Measurements from ENCODE around the gene RUSF1.

Gene RUSF1

GRCh38 chr16:31471241-31471874, 36.8 kb downstream of the RUSF1 start:
- no peak for DNase-seq (ENCODE audit: low read depth)

DNA sequence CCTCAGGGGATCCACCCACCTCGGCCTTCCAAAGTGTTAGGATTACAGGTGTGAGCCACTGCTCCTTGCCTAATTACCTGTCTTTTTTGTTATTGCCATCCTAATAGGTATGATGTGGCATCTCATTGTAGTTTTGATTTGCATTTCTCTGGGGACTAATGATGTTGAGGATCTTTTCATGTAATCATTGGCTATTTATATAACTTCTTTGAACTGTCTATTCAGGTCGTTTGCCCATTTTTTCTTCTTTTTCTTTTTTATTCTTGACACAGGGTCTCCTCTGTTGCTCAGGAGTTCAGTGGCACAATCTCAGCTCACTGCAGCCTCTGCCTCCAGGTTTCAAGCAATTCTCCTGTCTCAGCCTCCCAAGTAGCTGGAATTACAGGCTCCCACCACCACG, 37.6 kb downstream of the RUSF1 start:
- DNase-seq (ENCODE audit: low read depth), result no peak

- no peak for DNase-seq (ENCODE audit: low read depth)
Measured at GRCh38 chr16:31467858-31468257, 40.3 kb downstream of the RUSF1 start.

GRCh38 chr16:31467151-31467773, 40.9 kb downstream of the RUSF1 start:
- DNase-seq (ENCODE audit: low read depth), result no peak

- DNase-seq (ENCODE audit: low read depth), result no peak
Measured at GRCh38 chr16:31466381-31466841, 41.8 kb downstream of the RUSF1 start.

DNA sequence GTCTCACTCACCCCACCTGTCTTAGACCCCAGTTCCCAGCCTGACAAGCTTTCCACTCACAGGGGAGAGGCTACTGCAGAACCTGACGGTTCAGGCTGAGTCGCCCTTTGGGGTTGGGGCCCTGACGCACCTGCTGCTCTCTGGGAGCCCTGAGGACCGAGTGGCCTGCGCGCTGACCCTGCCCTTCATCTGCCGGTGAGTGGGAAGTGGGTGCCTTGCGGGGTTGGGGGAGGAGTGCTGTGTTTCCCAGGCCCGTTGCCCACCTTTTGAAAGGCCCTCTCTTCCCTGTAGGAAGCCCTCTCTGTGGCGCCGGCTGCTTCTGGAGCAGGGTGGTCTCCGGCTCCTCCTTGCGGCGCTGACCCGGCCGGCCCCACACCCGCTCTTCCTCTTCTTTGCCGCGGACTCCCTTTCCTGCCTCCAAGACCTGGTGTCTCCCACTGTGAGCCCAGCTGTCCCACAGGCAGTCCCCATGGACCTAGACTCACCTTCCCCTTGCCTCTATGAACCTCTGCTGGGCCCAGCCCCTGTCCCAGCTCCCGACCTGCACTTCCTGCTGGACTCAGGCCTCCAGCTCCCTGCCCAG, 42.3 kb downstream of the RUSF1 start:
- no peak for DNase-seq (ENCODE audit: low read depth)

- DNase-seq (ENCODE audit: low read depth), result no peak
Measured at GRCh38 chr16:31464781-31465260, 43.4 kb downstream of the RUSF1 start.

GRCh38 chr16:31464348-31464769, 43.8 kb downstream of the RUSF1 start:
- no peak for DNase-seq (ENCODE audit: low read depth)

- no peak for DNase-seq (ENCODE audit: low read depth)
Measured at GRCh38 chr16:31461921-31462804, 46.0 kb downstream of the RUSF1 start.

DNA sequence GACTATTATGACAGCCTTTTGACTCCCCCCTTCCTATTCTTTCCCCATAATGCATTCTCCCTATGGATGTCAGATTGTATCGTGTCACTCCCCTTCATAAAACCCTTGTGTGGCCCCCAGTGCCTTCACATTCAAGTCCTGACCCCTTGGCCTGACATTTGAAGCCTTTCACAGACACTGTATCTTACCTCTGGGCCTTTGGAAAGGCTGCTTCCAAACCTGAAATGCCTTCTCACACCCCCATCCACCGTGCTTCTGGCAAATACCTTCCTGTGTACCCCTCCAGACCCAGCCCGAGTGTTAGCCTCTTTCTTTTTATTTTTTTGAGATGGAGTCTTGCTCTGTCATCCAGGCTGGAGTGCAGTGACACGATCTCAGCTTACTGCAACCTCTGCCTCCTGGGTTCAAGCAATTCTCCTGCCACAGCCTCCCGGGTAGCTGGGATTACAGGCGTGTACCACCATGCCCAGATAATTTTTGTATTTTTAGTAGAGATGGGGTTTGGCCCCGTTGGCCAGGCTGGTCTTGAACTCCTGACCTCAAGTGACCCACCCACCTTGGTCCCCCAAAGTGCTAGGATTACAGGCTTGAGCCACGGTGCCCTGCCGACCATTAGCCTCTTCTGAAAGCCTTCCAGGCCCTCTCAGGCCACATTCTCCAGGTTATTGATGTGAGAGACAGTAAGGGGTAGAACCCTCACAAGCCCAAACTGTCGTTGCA, 46.8 kb downstream of the RUSF1 start:
- DNase-seq (ENCODE audit: low read depth), result no peak

- DNase-seq (ENCODE audit: low read depth), result no peak
Measured at GRCh38 chr16:31460582-31461002, 47.6 kb downstream of the RUSF1 start.

DNA sequence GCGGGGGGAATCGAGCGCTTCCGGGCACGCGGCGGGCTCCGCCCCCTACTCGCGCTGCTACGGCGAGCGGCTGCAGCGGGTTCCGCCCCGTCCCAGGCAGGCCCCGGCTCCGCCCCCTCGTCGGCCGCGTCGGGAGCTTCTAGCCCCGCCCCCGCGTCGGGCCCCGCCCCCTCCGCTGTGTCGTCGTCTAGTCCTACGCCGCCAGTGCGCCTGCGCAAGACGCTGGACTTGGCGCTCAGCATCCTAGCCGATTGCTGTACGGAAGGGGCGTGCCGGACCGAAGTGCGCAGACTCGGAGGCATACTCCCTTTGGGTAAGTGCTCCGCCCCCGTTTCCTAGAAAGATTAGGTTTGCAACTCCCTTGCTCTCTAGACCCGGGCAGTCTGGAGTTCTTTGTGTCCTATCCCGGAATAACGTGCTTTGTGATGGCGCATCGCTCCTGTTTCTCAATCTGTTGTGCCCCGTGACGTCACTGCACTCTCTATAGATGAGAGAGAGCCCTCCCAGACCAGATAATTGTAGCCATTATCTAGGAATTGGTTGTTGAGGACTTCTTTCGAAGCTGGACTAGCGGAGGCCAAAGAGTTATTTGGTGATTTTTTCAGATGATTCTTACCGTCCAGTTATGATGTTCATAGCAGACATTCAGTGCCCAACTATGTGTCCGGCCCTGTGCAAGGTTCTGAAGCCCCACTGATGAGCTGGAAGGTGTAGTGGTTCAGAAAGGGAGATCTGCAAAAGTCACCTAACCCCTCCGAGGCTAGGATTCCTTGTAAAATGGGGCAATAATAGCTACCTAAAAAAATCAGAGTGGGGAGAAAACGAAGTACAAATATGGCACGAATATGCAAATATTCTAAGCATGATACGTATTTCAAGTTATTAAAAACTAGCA, 48.3 kb downstream of the RUSF1 start:
- DNase-seq (ENCODE audit: low read depth), result peak; percentile 100

DNA sequence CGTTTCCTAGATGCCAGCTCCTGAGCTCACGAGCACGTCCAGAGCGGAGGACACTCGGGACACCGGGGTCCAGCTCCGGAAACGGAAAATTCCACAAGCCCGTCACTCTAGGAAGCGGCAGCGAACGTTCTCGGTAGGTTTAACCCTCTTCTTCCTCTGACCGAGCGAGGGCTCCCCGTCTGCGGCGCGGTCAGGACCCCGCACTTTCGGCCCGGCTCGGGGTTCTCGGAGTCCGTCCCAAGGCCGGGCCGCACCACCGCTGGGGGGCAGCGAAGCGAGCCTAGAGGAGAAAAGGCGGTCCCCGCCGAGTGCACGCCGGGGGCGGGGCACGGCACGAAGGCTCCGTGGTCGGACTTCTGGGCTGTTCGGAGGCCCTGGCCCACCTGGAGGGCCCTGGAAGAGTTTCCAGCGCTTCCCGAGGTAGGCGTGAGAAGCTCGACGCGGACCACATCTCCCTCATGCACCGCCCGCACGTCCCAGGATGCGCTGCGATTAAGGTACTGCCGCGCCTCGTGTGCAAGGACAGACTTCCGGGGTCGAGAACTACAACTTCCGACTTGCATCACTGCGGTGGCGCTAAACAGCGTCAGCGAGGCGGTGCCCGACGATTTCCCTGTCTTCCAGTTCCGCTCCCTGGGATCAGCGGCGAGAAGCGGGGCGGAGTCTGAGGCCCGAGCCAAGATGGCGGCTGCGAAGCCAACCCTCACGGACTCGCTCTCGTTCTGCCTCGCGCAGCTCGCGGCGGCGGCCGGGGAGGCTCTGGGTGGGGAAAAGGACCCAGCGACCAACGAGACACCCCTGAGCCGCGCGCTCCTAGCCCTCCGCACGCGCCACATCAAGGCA, 49.1 kb downstream of the RUSF1 start, which contains the start of gene ARMC5:
Gene ARMC5, plus strand, starts transcription at position 658 of the 843 bp plus-strand sequence. Its CDS starts 24 bp downstream, at position 682.
- DNase-seq (ENCODE audit: low read depth), result peak; percentile 89

DNA sequence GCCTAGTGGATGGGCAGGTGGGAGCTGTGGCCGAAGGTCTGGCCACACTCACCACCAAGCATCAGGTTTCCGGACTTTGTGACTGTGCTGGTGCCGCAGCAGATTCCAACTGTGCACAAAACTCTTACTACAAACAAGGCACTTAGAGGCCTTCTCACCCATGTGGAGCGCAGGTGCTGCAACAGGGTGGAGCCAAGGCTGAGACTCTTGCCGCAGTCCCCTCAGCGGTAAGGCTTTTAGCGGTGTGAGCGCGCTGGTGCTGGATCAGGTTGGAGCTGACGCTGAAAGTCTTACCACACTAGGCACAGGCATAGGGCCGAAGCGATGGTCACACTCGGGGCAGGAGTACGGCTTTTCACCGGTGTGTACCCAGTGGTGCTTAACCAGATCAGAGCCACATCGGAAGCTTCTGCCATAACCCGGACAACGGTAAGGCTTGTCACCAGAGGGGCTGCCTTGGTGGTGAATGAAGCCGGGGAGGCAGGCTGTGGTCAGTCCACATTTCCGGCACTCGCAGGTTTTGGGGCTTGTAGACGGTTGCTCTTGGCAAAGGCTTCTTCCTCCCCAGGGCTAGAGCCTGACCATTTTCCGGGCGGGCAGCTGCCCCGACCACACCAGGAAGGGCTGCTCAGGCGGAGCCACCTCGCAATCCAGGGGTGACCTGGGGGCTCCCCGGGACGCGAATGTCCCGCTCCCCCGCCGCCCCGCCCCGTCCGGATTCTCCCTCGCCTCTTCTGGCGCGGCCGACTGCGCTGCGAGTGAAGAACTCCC, 49.9 kb downstream of the RUSF1 start:
- no peak for DNase-seq (ENCODE audit: low read depth)

DNA sequence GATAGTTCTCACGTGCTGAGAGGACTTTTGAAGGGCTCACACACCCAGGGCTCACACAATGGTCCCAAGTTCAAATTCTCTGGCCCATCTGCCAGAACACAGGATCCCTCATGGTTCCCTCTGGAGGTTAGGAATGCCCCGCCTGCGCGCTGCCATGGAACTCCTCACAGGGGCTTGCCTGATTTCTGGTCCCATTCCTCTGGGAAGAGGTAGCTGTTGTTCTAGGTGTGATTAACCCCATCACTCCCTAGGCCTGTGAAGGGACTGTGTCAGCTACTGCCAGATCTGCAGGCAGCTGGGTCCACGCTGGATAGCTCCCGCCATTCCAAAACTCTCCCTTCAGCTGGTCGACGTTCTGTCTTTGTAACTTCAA, 51.2 kb downstream of the RUSF1 start:
- DNase-seq (ENCODE audit: low read depth), result no peak

- no peak for DNase-seq (ENCODE audit: low read depth)
Measured at GRCh38 chr16:31455601-31456314, 52.4 kb downstream of the RUSF1 start.

DNA sequence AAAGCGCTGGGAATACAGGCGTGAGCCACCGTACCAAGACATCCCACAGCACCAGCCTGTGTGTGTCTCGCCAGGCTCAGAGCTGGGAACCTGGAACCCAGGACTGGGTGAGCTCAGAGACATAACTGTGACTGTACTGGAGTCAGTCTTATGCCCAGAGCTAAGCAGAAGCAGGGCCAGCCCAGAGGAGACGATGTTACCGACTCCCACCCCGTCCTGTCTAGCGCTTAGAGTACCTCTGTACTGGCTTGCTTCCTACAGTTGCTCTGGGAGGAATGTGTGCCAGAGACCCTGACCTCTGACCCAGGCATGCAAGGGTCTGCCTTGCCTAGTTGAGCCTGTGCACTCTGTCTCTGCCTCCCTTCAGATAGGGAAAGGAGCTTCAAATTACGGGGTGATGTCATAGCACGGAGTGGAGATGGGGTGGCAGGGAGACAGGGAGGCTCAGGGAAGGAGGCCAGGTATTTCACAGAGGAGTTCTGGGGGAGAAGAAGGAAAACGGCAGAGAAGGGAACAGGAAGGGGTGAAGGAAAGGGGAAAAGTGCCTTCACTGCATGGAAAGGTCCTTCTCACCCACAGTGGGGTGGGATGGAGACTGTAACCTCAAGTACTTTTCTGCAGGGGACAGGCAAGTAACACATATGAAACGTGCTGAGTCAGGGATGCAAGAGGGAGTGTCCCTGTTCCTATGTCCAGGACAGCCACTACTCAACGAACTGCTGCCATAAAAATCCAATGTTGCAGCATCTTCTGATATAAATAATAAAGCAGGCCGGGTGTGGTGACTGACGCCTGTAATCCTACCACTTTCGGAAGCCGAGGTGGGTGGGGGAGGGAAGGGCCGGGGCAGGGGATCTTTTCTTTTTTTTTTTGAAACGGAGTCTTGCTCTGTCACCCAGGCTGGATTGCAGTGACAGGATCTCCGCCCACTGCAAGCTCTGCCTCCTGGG, 54.7 kb downstream of the RUSF1 start:
- no peak for DNase-seq (ENCODE audit: low read depth)

Data from stimulated activated CD8-positive, alpha-beta memory T cell treated with anti-CD3 and anti-CD28 coated beads, Interleukin-7, amount 100 ng/mL, for 24 hours (primary cell).